IMR-90 (cell line): ENCODE data around the gene CCDC102A.

Source experiments
- CTCF ChIP-seq: conservative IDR thresholded peaks from 2 replicates; pipeline ENCODE4 v1.5.1; 2012; ENCODE audit warnings: mild to moderate bottlenecking, low read depth, low read length, improper control_type of control experiment
- POLR2A ChIP-seq: IDR thresholded peaks from 2 replicates; pipeline ENCODE4 v1.6.1; 2012; ENCODE audit warnings: mild to moderate bottlenecking, low read depth, low read length
- RFX5 ChIP-seq: IDR thresholded peaks from 2 replicates; pipeline ENCODE4 v1.8.0; 2012; ENCODE audit warnings: low read depth, mild to moderate bottlenecking, low read length, moderate library complexity

- TF ChIP-seq POLR2A, result no peak
- no peak for TF ChIP-seq RFX5
- TF ChIP-seq CTCF, result no peak
Observed at GRCh38 chr16:57503366-57503765, 33.0 kb downstream of the CCDC102A start.
